ENCODE measurements around the gene KIF1A.

The KIF1A gene

GRCh38 chr2:240819126-240819857 lies 727 bp downstream of the KIF1A start:
- no peak for DNase-seq

GRCh38 chr2:240818293-240819125 lies 1.5 kb downstream of the KIF1A start:
- DNase-seq, result no peak

- DNase-seq, result no peak
Measured at GRCh38 chr2:240817496-240818292, 2.3 kb downstream of the KIF1A start.

- DNase-seq, result no peak
Measured at GRCh38 chr2:240816584-240817495, 3.2 kb downstream of the KIF1A start.

- DNase-seq, result no peak
Measured at GRCh38 chr2:240815761-240816583, 4.0 kb downstream of the KIF1A start.

GRCh38 chr2:240814946-240815760 lies 4.9 kb downstream of the KIF1A start:
- no peak for DNase-seq

- DNase-seq, result no peak
Measured at GRCh38 chr2:240814280-240814679, 5.7 kb downstream of the KIF1A start.

- DNase-seq, result no peak
Measured at GRCh38 chr2:240813231-240813921, 6.6 kb downstream of the KIF1A start.

GRCh38 chr2:240812721-240813120 lies 7.3 kb downstream of the KIF1A start:
- DNase-seq, result no peak

GRCh38 chr2:240812301-240812680 lies 7.7 kb downstream of the KIF1A start:
- DNase-seq, result no peak

GRCh38 chr2:240811346-240812300 lies 8.4 kb downstream of the KIF1A start:
- no peak for DNase-seq

GRCh38 chr2:240810621-240811020 lies 9.4 kb downstream of the KIF1A start:
- DNase-seq, result no peak

GRCh38 chr2:240810199-240810598 lies 9.8 kb downstream of the KIF1A start:
- DNase-seq, result no peak

- DNase-seq, result no peak
Measured at GRCh38 chr2:240809276-240809675, 10.7 kb downstream of the KIF1A start.

- no peak for DNase-seq
Measured at GRCh38 chr2:240806459-240806858, 13.6 kb downstream of the KIF1A start.

- DNase-seq, result no peak
Measured at GRCh38 chr2:240806006-240806405, 14.0 kb downstream of the KIF1A start.

- DNase-seq, result no peak
Measured at GRCh38 chr2:240803191-240803590, 16.8 kb downstream of the KIF1A start.

GRCh38 chr2:240799033-240799820 lies 20.8 kb downstream of the KIF1A start:
- no peak for DNase-seq

All from CD4-positive, alpha-beta T cell treated with Interleukin-1 beta for 1 hour (primary cell).